Loucy (cell line): ENCODE results near the gene CTNND2.

Experiments used
- CTCF ChIP-seq: fragments of 200-600 bp; sonication (generic); conservative IDR thresholded peaks from 2 replicates; pipeline ENCODE4 v1.5.1; 2014; ENCODE audit warnings: mild to moderate bottlenecking, antibody characterized with exemption, low read length
- EZH2phosphoT487 ChIP-seq: fragments of 200-600 bp; IDR thresholded peaks from 2 replicates; pipeline ENCODE4 v1.6.1; 2018; ENCODE audit warnings: antibody characterized with exemption, mild to moderate bottlenecking, moderate library complexity, borderline replicate concordance

- no peak for TF ChIP-seq CTCF
- TF ChIP-seq EZH2phosphoT487: no peak
Observed at GRCh38 chr5:11230890-11231289, 673.4 kb downstream of the CTNND2 start.
